GM23338 (cell line): ENCODE results near the gene ALPG. TPM values are rescaled to one million over a fixed set of nuclear protein-coding genes. Genes with fewer than 3 reads are reported as not detected.

Source experiments
- ATAC-seq: fragments of 200-7000 bp; cut with Tn5 transposase; 3 replicates; pipeline ENCODE4 v1.9.1; 2020
- DNase-seq: peaks from one replicate; pipeline ENCODE4 v3.0.0-alpha.2; 2015; ENCODE audit warnings: low spot score
- H2AFZ ChIP-seq: fragments of 200-600 bp; sonication (generic); 2 replicates; pipeline ENCODE4 v1.8.0; 2016; ENCODE audit warnings: antibody characterized with exemption, mild to moderate bottlenecking, moderate library complexity
- H3F3A ChIP-seq: fragments of 200-600 bp; sonication (generic); replicated peaks from 2 replicates; pipeline ENCODE4 v1.8.0; 2017; ENCODE audit warnings: antibody characterized with exemption, mixed run types, low read depth
- H3K27ac ChIP-seq: fragments of 200-600 bp; sonication (generic); 2 replicates; pipeline ENCODE4 v1.6.1; 2016; ENCODE audit warnings: low read depth
- H3K27me3 ChIP-seq: fragments of 200-600 bp; sonication (generic); 2 replicates; pipeline ENCODE4 v1.8.0; 2016; ENCODE audit warnings: mild to moderate bottlenecking, mixed run types, moderate library complexity; ENCODE audit not compliant: insufficient read depth
- H3K36me3 ChIP-seq: fragments of 200-600 bp; sonication (generic); 2 replicates; pipeline ENCODE4 v1.8.0; 2016; ENCODE audit warnings: mild to moderate bottlenecking; ENCODE audit not compliant: insufficient read depth
- H3K4me1 ChIP-seq: fragments of 200-600 bp; sonication (generic); 2 replicates; pipeline ENCODE4 v1.8.0; 2016; ENCODE audit warnings: mild to moderate bottlenecking, moderate library complexity; ENCODE audit not compliant: insufficient read depth
- H3K4me2 ChIP-seq: fragments of 200-600 bp; sonication (generic); 2 replicates; pipeline ENCODE4 v1.7.1; 2017; ENCODE audit warnings: mixed run types
- H3K4me3 ChIP-seq: fragments of 200-600 bp; sonication (generic); 2 replicates; pipeline ENCODE4 v1.6.1; 2016; ENCODE audit warnings: mixed run types
- H3K79me2 ChIP-seq: fragments of 200-600 bp; sonication (generic); replicated peaks from 2 replicates; pipeline ENCODE4 v1.8.0; 2017; ENCODE audit warnings: mild to moderate bottlenecking; ENCODE audit not compliant: insufficient read depth
- H3K9me2 ChIP-seq: fragments of 200-600 bp; sonication (generic); 2 replicates; pipeline ENCODE4 v1.8.0; 2017; ENCODE audit not compliant: insufficient read depth
- H4K20me1 ChIP-seq: fragments of 200-600 bp; sonication (generic); replicated peaks from 2 replicates; pipeline ENCODE4 v1.8.0; 2017; ENCODE audit warnings: mild to moderate bottlenecking; ENCODE audit not compliant: insufficient read depth
- H3K27ac Mint-ChIP-seq: 2 replicates; pipeline ENCODE4 v1.8.0; 2020; ENCODE audit warnings: inconsistent platforms, mild to moderate bottlenecking, moderate library complexity, mixed read lengths
- H3K27me3 Mint-ChIP-seq: 3 replicates; pipeline ENCODE4 v1.8.0; 2022; ENCODE audit warnings: low read depth, mild to moderate bottlenecking, moderate library complexity, mixed read lengths, inconsistent platforms; ENCODE audit not compliant: insufficient read depth, poor library complexity
- H3K36me3 Mint-ChIP-seq: 3 replicates; pipeline ENCODE4 v1.8.0; 2021; ENCODE audit warnings: low read depth, mild to moderate bottlenecking, inconsistent platforms, moderate library complexity, mixed read lengths
- H3K4me1 Mint-ChIP-seq: 3 replicates; pipeline ENCODE4 v1.8.0; 2020; ENCODE audit warnings: mild to moderate bottlenecking, inconsistent platforms, mixed read lengths
- H3K4me3 Mint-ChIP-seq: 3 replicates; pipeline ENCODE4 v1.8.0; 2021; ENCODE audit warnings: moderate library complexity, mild to moderate bottlenecking, inconsistent platforms, mixed read lengths
- H3K9me3 Mint-ChIP-seq: 3 replicates; pipeline ENCODE4 v1.8.0; 2020; ENCODE audit warnings: moderate library complexity, mild to moderate bottlenecking, inconsistent platforms, mixed read lengths
- CREB1 ChIP-seq: fragments of 250-450 bp; sonication (Bioruptor Pico); IDR thresholded peaks from 2 replicates; pipeline ENCODE4 v1.5.0; 2020; ENCODE audit warnings: low read depth, mild to moderate bottlenecking, moderate library complexity
- EZH2phosphoT487 ChIP-seq: fragments of 200-600 bp; sonication (generic); IDR thresholded peaks from one replicate; pipeline ENCODE4 v1.8.1; 2018; ENCODE audit warnings: antibody characterized with exemption; ENCODE audit not compliant: unreplicated experiment
- NANOG ChIP-seq: IDR thresholded peaks from 2 replicates; pipeline ENCODE4 v1.6.1; 2016; ENCODE audit warnings: antibody characterized with exemption, borderline replicate concordance
- POLR2AphosphoS5 ChIP-seq: IDR thresholded peaks from 2 replicates; pipeline ENCODE4 v1.6.1; 2016; ENCODE audit warnings: antibody characterized with exemption, low read depth
- ZNF114 ChIP-seq: fragments of 250-450 bp; sonication (Bioruptor Pico); IDR thresholded peaks from 2 replicates; pipeline ENCODE4 v1.5.0; 2020; ENCODE audit warnings: mild to moderate bottlenecking, moderate library complexity
- polyA plus RNA-seq: library from polyadenylated mRNA; unstranded; fragments of >200 nt; fragmentation: Nextera tagmentation; extraction: Ambion mirVana; gene quantifications from 2 replicates; pipeline ENCODE4 v1.2.1, GENCODE V29; 2016
- total RNA-seq: library from RNA; depleted of rRNA; stranded (reverse); fragments of >200 nt; shearing (Covaris generic); gene quantifications from 2 replicates; pipeline ENCODE4 v1.2.3, GENCODE V29; 2014
- TF ChIP-seq, protein P1 (sequence below): fragments of 250-450 bp; sonication (Bioruptor Pico); IDR thresholded peaks from 2 replicates; pipeline ENCODE4 v1.5.0; 2020; ENCODE audit warnings: mild to moderate bottlenecking, moderate library complexity

Gene ALPG
- total and polyA plus RNA-seq, 2 experiments from 2014 or later = 0.89 to 2.5 TPM

DNA sequence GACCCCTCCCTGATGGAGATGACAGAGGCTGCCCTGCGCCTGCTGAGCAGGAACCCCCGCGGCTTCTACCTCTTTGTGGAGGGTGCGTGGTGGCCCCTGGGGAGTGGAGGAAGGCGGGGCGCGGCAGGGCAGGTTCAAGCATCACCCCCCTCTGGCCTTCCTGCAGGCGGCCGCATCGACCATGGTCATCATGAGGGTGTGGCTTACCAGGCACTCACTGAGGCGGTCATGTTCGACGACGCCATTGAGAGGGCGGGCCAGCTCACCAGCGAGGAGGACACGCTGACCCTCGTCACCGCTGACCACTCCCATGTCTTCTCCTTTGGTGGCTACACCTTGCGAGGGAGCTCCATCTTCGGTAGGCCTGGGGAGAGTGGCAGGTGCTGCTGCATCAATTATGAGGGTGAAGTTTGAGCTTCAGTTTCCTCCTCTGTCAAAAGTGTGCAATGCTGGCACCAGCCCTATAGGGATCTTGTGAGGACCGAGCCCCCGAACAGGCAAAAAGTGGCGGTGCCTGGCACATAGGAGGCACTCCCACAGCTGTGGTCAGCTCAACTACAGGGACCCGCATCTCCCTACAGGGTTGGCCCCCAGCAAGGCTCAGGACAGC, 51.5 kb downstream of the ALPG start (continued):
- TF ChIP-seq, protein P1, sequence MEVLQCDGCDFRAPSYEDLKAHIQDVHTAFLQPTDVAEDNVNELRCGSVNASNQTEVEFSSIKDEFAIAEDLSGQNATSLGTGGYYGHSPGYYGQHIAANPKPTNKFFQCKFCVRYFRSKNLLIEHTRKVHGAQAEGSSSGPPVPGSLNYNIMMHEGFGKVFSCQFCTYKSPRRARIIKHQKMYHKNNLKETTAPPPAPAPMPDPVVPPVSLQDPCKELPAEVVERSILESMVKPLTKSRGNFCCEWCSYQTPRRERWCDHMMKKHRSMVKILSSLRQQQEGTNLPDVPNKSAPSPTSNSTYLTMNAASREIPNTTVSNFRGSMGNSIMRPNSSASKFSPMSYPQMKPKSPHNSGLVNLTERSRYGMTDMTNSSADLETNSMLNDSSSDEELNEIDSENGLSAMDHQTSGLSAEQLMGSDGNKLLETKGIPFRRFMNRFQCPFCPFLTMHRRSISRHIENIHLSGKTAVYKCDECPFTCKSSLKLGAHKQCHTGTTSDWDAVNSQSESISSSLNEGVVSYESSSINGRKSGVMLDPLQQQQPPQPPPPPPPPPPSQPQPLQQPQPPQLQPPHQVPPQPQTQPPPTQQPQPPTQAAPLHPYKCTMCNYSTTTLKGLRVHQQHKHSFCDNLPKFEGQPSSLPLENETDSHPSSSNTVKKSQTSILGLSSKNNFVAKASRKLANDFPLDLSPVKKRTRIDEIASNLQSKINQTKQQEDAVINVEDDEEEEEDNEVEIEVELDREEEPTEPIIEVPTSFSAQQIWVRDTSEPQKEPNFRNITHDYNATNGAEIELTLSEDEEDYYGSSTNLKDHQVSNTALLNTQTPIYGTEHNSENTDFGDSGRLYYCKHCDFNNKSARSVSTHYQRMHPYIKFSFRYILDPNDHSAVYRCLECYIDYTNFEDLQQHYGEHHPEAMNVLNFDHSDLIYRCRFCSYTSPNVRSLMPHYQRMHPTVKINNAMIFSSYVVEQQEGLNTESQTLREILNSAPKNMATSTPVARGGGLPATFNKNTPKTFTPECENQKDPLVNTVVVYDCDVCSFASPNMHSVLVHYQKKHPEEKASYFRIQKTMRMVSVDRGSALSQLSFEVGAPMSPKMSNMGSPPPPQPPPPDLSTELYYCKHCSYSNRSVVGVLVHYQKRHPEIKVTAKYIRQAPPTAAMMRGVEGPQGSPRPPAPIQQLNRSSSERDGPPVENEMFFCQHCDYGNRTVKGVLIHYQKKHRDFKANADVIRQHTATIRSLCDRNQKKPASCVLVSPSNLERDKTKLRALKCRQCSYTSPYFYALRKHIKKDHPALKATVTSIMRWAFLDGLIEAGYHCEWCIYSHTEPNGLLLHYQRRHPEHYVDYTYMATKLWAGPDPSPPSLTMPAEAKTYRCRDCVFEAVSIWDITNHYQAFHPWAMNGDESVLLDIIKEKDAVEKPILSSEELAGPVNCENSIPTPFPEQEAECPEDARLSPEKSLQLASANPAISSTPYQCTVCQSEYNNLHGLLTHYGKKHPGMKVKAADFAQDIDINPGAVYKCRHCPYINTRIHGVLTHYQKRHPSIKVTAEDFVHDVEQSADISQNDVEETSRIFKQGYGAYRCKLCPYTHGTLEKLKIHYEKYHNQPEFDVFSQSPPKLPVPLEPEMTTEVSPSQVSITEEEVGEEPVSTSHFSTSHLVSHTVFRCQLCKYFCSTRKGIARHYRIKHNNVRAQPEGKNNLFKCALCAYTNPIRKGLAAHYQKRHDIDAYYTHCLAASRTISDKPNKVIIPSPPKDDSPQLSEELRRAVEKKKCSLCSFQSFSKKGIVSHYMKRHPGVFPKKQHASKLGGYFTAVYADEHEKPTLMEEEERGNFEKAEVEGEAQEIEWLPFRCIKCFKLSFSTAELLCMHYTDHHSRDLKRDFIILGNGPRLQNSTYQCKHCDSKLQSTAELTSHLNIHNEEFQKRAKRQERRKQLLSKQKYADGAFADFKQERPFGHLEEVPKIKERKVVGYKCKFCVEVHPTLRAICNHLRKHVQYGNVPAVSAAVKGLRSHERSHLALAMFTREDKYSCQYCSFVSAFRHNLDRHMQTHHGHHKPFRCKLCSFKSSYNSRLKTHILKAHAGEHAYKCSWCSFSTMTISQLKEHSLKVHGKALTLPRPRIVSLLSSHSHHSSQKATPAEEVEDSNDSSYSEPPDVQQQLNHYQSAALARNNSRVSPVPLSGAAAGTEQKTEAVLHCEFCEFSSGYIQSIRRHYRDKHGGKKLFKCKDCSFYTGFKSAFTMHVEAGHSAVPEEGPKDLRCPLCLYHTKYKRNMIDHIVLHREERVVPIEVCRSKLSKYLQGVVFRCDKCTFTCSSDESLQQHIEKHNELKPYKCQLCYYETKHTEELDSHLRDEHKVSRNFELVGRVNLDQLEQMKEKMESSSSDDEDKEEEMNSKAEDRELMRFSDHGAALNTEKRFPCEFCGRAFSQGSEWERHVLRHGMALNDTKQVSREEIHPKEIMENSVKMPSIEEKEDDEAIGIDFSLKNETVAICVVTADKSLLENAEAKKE (CRISPR knock-in tag) = no peak
- TF ChIP-seq EZH2phosphoT487 (no peak), POLR2AphosphoS5 (no peak), NANOG (no peak)

DNA sequence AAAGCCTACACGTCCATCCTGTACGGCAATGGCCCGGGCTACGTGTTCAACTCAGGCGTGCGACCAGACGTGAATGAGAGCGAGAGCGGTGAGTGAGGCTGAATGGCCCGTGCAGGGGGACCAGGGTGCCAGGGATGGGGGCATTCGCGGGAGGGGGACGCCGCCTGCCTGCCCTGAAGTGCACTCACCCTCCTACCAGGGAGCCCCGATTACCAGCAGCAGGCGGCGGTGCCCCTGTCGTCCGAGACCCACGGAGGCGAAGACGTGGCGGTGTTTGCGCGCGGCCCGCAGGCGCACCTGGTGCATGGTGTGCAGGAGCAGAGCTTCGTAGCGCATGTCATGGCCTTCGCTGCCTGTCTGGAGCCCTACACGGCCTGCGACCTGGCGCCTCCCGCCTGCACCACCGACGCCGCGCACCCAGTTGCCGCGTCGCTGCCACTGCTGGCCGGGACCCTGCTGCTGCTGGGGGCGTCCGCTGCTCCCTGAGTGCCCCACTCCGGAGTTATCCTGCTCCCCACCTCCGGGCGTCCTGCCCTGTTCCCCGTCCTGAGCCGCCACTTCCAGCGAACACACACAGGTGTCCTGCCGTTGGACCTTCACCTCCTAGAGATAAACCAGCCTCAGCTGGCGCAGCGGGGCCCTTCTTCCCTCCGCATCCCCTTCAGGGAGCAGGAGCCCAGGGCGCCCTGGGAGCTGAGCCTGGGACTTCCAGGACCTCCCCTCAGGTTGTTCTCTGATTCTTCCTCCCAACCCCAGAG, 52.2 kb downstream of the ALPG start:
- no peaks in the 10 kb centered on the region for H3K9me3 Mint-ChIP-seq
- Histone ChIP-seq H3K27ac (no peak overlapping the region), H4K20me1 (no peaks in the 10 kb centered on the region), H3K4me2 (no peak overlapping the region), H3K27me3 (no peaks in the 10 kb centered on the region), H3F3A (no peaks in the 10 kb centered on the region), H3K4me3 (no peak overlapping the region), H3K79me2 (no peaks in the 10 kb centered on the region), H2AFZ (peak overlapping the region; percentile 89), H3K4me1 (no peaks in the 10 kb centered on the region), H3K9me2 (no peaks in the 10 kb centered on the region), H3K36me3 (no peaks in the 10 kb centered on the region)
- DNase-seq = peak; percentile 26
- peak; percentile 64 for ATAC-seq
- H3K4me1 Mint-ChIP-seq = no peaks in the 10 kb centered on the region
- H3K27me3 Mint-ChIP-seq = peaks cover 6% of the 10 kb centered on the region
- H3K36me3 Mint-ChIP-seq = no peaks in the 10 kb centered on the region
- H3K4me3 Mint-ChIP-seq = no peak overlapping the region
- H3K27ac Mint-ChIP-seq = no peak overlapping the region
- TF ChIP-seq CREB1 (CRISPR knock-in tag) = no peak
- TF ChIP-seq, protein P1 (CRISPR knock-in tag) = no peak
- TF ChIP-seq ZNF114 (CRISPR knock-in tag) = no peak
